IPS-NIHi7 (cell line): Measurements from ENCODE around the gene CAMK2A.

Source experiments
- DNase-seq: peaks from one replicate; pipeline ENCODE4 v3.0.0; 2012; ENCODE audit warnings: mixed read lengths; ENCODE audit errors: extremely low spot score

Gene CAMK2A

GRCh38 chr5:150213530-150213929, 76.0 kb downstream of the CAMK2A start:
- DNase-seq: no peak

DNA sequence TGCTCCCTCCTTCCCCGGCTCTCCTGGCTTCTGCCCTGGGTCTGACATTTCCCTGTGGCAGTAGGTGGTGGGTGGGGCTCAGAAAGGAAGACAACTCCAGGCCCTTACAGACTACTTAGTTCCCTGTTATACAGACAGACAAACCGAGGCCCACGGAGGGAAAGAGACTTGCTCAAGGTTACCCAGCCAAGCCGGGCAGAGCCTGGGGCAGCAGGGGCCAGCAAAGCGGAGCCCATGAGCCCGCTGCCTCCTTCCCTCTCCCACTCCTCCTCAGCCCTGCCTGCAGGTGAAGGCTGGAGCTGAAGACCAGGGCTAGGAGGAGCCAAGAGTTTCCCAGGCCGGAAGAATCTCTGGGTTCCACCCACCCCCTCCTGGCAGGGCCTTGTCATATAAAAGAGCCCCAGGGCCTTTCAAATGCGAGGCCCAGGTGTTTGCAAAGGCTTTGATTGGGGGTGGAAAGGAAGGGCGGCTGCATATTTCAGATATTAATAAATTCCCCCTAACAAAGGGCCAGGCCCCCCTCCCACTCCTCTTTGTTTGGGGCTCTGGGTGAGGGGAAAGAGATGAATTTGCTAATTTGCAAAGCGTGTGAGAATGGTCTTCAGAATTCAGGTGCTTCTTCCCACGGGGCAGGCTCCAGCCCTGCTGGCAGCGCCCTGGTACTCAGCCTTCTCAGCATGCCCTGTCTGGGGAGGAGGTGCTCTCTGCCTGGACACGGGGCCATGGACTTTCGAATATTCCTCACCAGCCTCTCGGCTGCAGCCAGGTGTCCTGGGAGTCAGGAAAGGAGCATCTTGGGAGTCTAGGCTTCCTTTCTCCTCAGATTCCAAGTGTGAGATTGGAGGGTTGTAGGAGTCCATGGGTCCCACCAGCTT, 78.2 kb downstream of the CAMK2A start:
- DNase-seq: peak; percentile 93

DNA sequence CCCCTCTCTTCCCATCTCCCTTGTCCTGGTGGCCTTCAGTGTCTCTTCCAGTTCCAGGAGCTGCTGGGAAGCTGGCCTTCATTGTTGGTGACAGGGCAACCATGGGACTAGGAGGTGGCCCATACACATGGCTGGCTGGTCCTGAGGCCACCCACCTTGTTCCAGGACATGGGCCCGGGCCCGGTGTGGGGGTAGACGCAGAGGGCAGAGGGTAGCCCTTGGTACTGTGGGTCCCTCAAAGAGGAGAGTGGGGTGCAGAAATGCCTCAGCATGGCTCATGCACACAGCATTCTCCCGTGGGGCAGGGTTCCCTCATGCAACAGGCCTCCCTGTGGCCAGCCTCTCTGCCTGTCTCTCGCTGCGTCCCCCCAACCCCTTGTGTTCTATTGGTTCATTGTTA, 78.9 kb downstream of the CAMK2A start:
- DNase-seq: no peak

GRCh38 chr5:150209099-150209635, 80.4 kb downstream of the CAMK2A start:
- no peak for DNase-seq

DNA sequence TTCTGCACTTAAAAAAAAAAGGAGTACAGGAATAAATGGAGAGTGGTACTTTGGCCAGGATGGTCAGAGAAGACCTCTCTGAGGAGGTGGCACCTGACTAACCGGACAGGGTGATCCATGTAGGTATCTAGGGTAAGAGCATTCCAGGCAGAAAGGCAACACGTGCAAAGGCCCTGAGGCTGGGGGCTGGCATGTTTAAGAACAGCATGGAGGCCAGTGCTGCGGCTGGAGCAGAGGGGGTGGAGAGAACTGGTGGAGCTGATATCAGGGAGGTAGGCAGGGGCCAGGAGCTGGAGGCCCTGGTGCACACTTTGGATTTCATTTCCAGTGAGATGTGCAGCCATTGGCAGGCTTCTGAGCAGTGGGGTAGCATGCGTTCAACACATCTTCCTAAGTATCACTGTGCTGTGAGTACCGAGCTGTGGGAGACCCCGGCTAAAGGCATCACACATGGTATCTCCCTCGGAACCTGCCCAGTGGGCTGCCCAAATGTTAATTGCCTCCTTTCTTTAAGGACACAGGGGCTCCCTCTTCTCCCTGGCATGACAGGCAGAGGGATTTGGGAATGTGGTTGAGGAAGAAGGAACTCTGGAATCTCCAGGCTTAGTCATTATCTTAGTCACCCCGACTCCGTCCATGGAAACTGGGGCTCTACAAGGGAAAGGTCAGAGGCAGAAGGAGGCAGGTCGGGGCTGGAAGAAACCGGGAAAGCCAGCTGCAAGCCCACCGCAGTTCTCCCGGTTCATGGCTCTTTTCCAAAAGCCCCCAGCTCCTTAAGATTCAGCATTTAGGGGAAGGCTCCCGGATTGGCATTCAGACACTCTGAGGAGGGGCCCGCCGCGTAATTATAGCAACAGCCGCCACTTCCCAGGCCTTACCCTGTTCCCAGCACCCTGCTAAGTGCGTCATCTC, 81.1 kb downstream of the CAMK2A start:
- no peak for DNase-seq

GRCh38 chr5:150206779-150207115, 82.8 kb downstream of the CAMK2A start:
- DNase-seq: no peak

DNA sequence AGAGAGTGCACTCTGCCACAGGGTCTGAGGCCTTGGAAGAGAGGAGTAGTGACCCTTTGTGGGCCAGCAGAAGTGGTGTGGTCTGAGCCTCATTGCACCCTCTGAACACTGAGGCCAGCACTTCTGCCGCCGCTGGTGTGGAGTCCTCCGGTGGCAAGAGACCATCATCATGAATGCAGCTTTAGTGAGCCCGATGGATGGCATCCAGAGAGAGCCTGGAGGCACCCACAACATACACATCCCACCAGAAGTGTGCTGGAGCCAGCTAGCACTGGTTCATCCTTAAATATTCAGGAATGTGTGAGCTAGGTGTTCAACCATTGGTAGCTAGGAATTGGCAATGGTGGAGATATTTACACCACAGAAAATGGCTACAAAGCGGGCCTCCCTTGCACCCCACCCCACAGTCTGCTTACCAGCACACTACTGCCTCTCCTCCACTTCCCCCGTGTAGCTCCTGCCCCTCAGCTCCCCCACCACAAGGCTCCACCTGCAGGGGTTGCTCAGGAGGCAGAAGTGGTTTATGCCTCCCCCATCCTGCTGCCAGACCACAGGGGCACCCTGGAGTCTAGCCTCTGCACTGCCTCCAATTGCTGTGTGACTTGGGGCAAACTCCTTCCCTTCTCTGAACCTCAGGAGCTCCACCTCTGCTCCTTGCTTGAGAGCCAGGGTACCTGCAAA, 83.3 kb downstream of the CAMK2A start:
- DNase-seq: no peak

GRCh38 chr5:150204590-150204960, 85.0 kb downstream of the CAMK2A start:
- DNase-seq: no peak

GRCh38 chr5:150203832-150204589, 85.6 kb downstream of the CAMK2A start:
- no peak for DNase-seq

DNA sequence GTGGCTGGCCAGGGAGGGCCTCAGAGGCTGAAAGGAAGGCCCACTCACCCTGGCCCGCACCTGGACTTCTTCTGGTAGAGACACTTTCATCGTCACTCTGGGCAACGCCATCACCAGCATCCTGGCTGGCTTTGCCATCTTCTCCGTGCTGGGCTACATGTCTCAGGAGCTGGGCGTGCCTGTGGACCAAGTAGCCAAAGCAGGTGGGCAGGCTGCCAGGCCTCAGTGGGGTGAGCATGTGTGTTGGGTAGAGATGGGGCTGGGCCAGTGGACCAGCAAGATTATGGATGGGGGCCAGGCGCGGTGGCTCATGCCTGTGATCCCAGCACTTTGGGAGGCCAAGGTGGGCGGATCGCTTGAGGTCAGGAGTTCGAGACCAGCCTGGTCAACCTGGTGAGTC, 87.1 kb downstream of the CAMK2A start:
- no peak for DNase-seq

DNA sequence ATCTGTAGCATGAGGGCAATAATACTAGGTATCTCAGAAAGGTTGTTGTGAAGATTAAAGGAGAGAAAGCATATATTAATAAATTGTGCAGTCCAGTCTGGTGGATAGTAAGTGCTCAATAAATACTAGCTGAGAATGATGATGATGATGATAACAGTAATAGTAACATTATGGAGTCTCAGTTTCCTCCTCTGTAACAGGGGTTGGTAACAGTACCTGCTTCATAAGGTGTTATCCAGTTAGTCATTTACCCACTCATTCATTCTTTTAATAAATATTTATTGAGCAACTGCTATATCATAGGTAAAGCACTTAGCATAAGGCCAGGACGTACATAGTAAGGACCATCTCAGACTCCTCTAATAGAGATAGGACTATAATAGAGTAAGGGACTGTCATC, 92.1 kb downstream of the CAMK2A start:
- DNase-seq: no peak

DNA sequence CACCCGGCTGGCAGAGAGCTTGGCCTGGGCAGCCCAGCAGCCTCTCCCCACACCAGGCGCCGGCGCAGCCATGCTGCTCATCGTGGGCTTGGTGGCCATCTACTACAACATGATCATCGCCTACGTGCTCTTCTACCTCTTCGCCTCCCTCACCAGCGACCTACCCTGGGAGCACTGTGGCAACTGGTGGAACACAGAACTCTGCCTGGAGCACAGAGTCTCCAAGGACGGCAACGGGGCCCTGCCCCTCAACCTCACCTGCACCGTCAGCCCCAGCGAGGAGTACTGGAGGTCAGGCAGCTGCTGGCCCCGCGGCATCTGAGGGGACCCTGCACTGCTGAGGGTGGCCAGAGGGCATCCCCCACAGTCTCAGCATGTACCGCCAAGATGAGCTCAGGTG, 92.6 kb downstream of the CAMK2A start:
- no peak for DNase-seq

GRCh38 chr5:150196514-150196913, 93.1 kb downstream of the CAMK2A start:
- no peak for DNase-seq

DNA sequence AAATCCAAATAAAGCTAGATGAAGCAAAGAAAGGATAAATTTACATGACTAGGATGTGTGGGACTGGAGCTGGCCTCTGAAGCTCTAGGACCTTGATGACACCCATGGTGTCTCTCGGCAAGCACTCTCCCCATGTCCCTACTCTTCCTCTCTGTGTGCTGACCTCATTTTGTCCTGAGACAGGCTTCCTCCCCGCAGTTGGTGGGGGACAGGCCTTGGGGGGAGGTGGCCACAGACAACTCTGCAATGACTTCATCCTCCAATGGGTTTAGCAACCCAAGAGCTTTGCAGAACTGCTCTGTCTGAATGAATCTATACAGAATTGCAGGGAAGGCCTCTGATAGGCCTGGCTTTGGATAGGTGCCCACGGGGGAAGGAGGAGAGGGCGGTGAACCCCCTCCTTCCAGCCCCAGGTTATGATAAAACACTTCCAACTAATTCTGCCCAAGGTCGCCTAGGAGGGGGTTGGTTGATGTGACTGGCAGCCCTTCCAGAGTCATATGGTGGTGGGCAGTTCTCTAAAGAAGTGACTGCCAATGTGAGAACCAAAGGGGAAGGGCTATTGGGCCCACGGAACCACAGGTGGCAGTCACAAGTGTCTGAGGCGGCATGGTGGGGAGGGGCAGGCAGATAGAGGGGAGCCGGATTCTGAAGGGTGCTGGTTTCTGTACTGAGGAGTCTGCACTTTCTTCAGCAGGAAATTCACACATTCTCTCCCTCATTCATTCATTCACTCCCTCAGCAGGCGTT, 93.7 kb downstream of the CAMK2A start:
- DNase-seq: no peak

GRCh38 chr5:150192462-150192861, 97.1 kb downstream of the CAMK2A start:
- no peak for DNase-seq

DNA sequence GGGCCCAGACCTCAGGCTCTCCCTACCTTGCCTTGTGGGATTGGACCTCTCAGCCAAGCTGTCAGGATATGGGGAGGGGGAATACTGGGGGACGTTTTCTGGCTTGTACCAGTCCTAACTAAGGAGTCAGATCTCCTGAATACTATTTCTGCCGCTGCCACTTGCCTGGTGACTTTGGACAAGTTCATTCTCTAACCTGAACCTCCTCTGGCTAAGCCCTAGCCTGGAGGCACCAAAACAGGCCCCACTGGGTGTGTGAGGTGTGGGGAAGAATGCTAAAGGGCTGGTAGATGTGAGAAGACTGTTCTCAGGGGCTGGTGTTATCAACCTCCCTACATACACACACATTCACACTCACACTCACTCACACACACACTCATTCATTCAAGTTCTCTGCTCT, 98.6 kb downstream of the CAMK2A start:
- DNase-seq: no peak

DNA sequence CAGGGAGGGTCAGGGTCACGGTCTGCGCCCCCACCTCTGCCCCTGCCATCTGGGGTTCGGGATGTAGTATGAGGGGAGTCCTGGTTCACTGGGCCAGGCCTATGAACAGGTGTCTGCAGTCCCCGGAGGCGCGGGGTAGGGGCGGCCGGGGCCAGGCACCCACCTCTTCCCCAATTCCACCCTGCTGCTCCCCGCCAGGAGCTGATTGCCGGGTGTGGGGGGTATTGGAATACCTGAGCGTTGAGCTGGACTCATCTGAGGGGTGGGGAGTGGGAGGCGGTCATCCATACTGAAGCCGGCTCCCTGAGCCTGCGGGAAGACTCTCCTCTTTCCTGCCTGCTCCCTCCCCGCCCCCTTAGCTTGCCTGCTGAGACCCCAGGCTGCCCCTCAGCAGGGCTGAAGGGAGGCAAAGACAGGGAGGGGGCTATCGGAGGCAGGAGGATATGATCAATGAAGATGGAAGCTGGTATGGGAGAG, 99.0 kb downstream of the CAMK2A start:
- peak; percentile 67 for DNase-seq

DNA sequence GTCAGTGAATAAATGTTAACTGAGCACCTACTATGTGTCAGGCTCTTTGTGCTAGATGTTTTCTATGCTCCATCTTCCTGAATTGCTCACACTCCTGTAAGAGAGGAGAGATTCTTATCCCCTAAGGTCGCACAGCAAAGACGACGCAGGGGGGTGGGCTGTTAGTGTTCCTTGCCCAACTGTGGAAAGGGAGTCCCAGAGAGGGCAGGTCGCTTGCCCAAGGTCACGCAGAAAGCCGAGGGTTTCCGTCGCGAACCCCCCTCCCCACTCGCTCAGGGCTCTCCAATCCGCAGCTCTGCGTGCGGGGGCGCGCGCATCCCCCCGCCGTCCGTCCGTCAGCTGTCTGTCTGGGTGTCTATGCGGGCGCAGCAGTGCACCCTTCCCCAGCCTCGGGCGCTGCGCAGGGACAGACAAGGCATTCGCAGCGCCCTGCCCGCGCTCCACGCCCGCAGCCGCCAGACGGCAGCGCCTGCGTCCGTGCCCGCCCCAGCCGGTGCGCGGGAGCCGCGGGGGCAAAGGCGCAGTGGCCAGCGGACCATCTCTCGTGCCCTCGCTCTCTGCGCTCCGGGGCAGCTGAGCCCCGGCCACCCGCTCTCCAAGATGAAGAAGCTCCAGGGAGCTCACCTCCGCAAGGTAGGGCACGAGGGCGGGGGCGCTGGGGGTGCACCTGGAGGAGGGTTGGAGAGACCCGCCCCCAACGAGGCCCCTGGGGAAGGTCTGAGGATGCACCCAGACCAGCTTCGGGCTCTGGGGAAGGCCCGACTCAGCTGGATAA, 99.7 kb downstream of the CAMK2A start, which contains the start of gene SLC6A7:
SLC6A7 (plus strand) TSS at position 335 of the 775 bp plus-strand sequence; CDS start at position 601, 266 bp downstream.
- peak; percentile 32 for DNase-seq

- DNase-seq: no peak
Observed at GRCh38 chr5:150189326-150189725, 100.2 kb downstream of the CAMK2A start.
